Astrocyte of the spinal cord (primary cell): ENCODE measurements around the gene ARHGEF7.

Experiments used
- DNase-seq: peaks from one replicate; pipeline ENCODE4 v3.0.0; 2011; ENCODE audit warnings: low read depth, low spot score
- H3K4me3 ChIP-seq: 2 replicates; pipeline ENCODE4 v1.5.1; 2011; ENCODE audit warnings: low read depth, mild to moderate bottlenecking, low read length, moderate library complexity
- CTCF ChIP-seq: IDR thresholded peaks from 2 replicates; pipeline ENCODE4 v1.5.1; 2012; ENCODE audit warnings: low read depth, mild to moderate bottlenecking, low read length, inconsistent platforms
- in situ Hi-C: cut with HindIII; loops from 2 replicates; pipeline ENCODE4 v1.10.0; 2017; ENCODE audit warnings: low sequenced_read_pairs

ARHGEF7 gene

GRCh38 chr13:111092685-111093084 is 22.4 kb upstream of the ARHGEF7 start:
- H3K4me3 ChIP-seq, result no peak overlapping the region
- in situ Hi-C loops, result no loop called here
- no peak for TF ChIP-seq CTCF
- DNase-seq, result no peak

GRCh38 chr13:111093136-111093535 is 22.0 kb upstream of the ARHGEF7 start:
- H3K4me3 ChIP-seq, result no peak overlapping the region
- in situ Hi-C loops, result no loop called here
- DNase-seq, result no peak
- no peak for TF ChIP-seq CTCF

- DNase-seq, result no peak
- no peak for TF ChIP-seq CTCF
- H3K4me3 ChIP-seq, result no peak overlapping the region
- in situ Hi-C loops, result no loop called here
Observed at GRCh38 chr13:111093634-111094033, 21.5 kb upstream of the ARHGEF7 start.

GRCh38 chr13:111095031-111095840 is 19.9 kb upstream of the ARHGEF7 start:
- no peak for TF ChIP-seq CTCF
- in situ Hi-C loops, result no loop called here
- DNase-seq, result no peak
- no peak overlapping the region for H3K4me3 ChIP-seq

GRCh38 chr13:111095911-111096501 is 19.1 kb upstream of the ARHGEF7 start:
- in situ Hi-C loops, result no loop called here
- no peak overlapping the region for H3K4me3 ChIP-seq
- no peak for TF ChIP-seq CTCF
- no peak for DNase-seq

- TF ChIP-seq CTCF, result no peak
- H3K4me3 ChIP-seq, result no peak overlapping the region
- no peak for DNase-seq
- in situ Hi-C loops, result no loop called here
Observed at GRCh38 chr13:111099290-111099689, 15.8 kb upstream of the ARHGEF7 start.
